HepG2 (cell line): ENCODE measurements around the gene F8. TPM values are rescaled to one million over a fixed set of nuclear protein-coding genes. Genes with fewer than 3 reads are reported as not detected.

Source experiments
- DBP ChIP-seq: sonication (generic); formaldehyde crosslinking; IDR thresholded peaks from 2 replicates; pipeline ENCODE4 v1.4.0; 2020; ENCODE audit warnings: missing genetic modification reagents; ENCODE audit errors: not compliant biosample characterization
- KDM5B ChIP-seq: sonication (generic); formaldehyde crosslinking; IDR thresholded peaks from 2 replicates; pipeline ENCODE4 v1.4.0; 2020; ENCODE audit warnings: missing genetic modification reagents, mild to moderate bottlenecking, borderline replicate concordance
- NRL ChIP-seq: sonication (generic); formaldehyde crosslinking; IDR thresholded peaks from 2 replicates; pipeline ENCODE4 v1.5.0; 2020; ENCODE audit warnings: missing genetic modification reagents, mild to moderate bottlenecking, moderate library complexity, borderline replicate concordance
- SAP130 ChIP-seq: IDR thresholded peaks from 2 replicates; pipeline ENCODE4 v1.6.1; 2016; ENCODE audit warnings: low read depth
- SP2 ChIP-seq: sonication (generic); formaldehyde crosslinking; IDR thresholded peaks from 2 replicates; pipeline ENCODE4 v1.5.1; 2020; ENCODE audit warnings: mild to moderate bottlenecking, missing genetic modification reagents
- THAP11 ChIP-seq: IDR thresholded peaks from 2 replicates; pipeline ENCODE4 v1.6.1; 2016; ENCODE audit warnings: missing biosample characterization, missing genetic modification reagents
- ZBTB2 ChIP-seq: sonication (generic); formaldehyde crosslinking; IDR thresholded peaks from 2 replicates; pipeline ENCODE4 v1.8.0; 2022; ENCODE audit warnings: low read depth, missing genetic modification reagents
- ZFX ChIP-seq: sonication (generic); formaldehyde crosslinking; IDR thresholded peaks from 2 replicates; pipeline ENCODE4 v1.4.0; 2020; ENCODE audit warnings: mild to moderate bottlenecking, low read depth, missing genetic modification reagents, moderate library complexity
- ZFY ChIP-seq: sonication (generic); formaldehyde crosslinking; IDR thresholded peaks from 2 replicates; pipeline ENCODE4 v1.4.0; 2020; ENCODE audit warnings: missing genetic modification reagents
- ZNF20 ChIP-seq: sonication (generic); formaldehyde crosslinking; IDR thresholded peaks from 2 replicates; pipeline ENCODE4 v1.4.0; 2020; ENCODE audit warnings: mild to moderate bottlenecking, moderate library complexity, missing genetic modification reagents
- ZNF274 ChIP-seq: sonication (generic); formaldehyde crosslinking; IDR thresholded peaks from 2 replicates; pipeline ENCODE4 v1.5.1; 2020; ENCODE audit warnings: mild to moderate bottlenecking, missing genetic modification reagents
- ZNF317 ChIP-seq: sonication (generic); formaldehyde crosslinking; IDR thresholded peaks from 2 replicates; pipeline ENCODE4 v1.5.0; 2020; ENCODE audit warnings: mild to moderate bottlenecking, missing genetic modification reagents
- ZNF550 ChIP-seq: sonication (generic); formaldehyde crosslinking; IDR thresholded peaks from 2 replicates; pipeline ENCODE4 v1.4.0; 2020; ENCODE audit warnings: mild to moderate bottlenecking, missing genetic modification reagents, borderline replicate concordance
- ZNF598 ChIP-seq: sonication (generic); formaldehyde crosslinking; IDR thresholded peaks from 2 replicates; pipeline ENCODE4 v1.5.1; 2020; ENCODE audit warnings: mild to moderate bottlenecking, missing genetic modification reagents, borderline replicate concordance
- ZNF687 ChIP-seq: sonication (generic); formaldehyde crosslinking; IDR thresholded peaks from 2 replicates; pipeline ENCODE4 v1.5.1; 2020; ENCODE audit warnings: mild to moderate bottlenecking, missing genetic modification reagents, moderate library complexity
- polyA plus RNA-seq, 8 experiments: library from polyadenylated mRNA; depleted of rRNA in 3 of 8; stranded (reverse) in 7 of 8; unstranded in 1 of 8; fragments of >200 nt; fragmentation: Illumina TruSeq in 4 of 8; extraction: Trizol in 4 of 8; gene quantifications; 2 replicates each; pipeline versions ENCODE4 v1.2.1 to v1.2.3, GENCODE V29; 2011 to 2016; ENCODE audit warnings: low read depth in 4 of 8, missing spikeins in 1 of 8, mixed read lengths in 1 of 8; ENCODE audit not compliant: insufficient read depth in 1 of 8
- total RNA-seq, 5 experiments: library from RNA; depleted of rRNA; stranded (reverse); fragments of >200 nt; fragmentation: Illumina TruSeq; extraction: Trizol; gene quantifications; 2 replicates each; pipeline ENCODE4 v1.2.3, GENCODE V29; 2016; ENCODE audit warnings: low read depth in 1 of 5
- TF ChIP-seq, protein P1 (sequence below), 2 experiments: sonication (generic) in 1 of 2; formaldehyde crosslinking in 1 of 2; IDR thresholded peaks; 2 replicates each; pipeline versions ENCODE4 v1.4.0 to v1.6.1; 2018 to 2020; ENCODE audit warnings: missing genetic modification reagents in 2 of 2, borderline replicate concordance in 1 of 2, low read depth in 1 of 2, mild to moderate bottlenecking in 1 of 2, missing biosample characterization in 1 of 2
- TF ChIP-seq, protein P2 (sequence below): sonication (generic); formaldehyde crosslinking; IDR thresholded peaks from 2 replicates; pipeline ENCODE4 v1.4.0; 2020; ENCODE audit warnings: mild to moderate bottlenecking, missing genetic modification reagents

Gene F8
- total and polyA plus RNA-seq, 2 of the 13 experiments (the other 11 are each of a cell fraction or from before 2014, with no cell fraction given): 0.29 to 0.61 TPM

- TF ChIP-seq, protein P1, sequence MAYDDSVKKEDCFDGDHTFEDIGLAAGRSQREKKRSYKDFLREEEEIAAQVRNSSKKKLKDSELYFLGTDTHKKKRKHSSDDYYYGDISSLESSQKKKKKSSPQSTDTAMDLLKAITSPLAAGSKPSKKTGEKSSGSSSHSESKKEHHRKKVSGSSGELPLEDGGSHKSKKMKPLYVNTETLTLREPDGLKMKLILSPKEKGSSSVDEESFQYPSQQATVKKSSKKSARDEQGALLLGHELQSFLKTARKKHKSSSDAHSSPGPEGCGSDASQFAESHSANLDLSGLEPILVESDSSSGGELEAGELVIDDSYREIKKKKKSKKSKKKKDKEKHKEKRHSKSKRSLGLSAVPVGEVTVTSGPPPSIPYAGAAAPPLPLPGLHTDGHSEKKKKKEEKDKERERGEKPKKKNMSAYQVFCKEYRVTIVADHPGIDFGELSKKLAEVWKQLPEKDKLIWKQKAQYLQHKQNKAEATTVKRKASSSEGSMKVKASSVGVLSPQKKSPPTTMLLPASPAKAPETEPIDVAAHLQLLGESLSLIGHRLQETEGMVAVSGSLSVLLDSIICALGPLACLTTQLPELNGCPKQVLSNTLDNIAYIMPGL (CRISPR knock-in tag; IDR thresholded peaks at IDR 0.05; ENCODE audit: borderline replicate concordance in 1 of 2, low read depth in 1 of 2): 0 out of 4 replicates have a peak, but pooled peaks of 1 of the 2 experiments have one; percentile 24
- TF ChIP-seq ZFY (peak; percentile 69; the same call in 1 of the 2 replicates), ZFX (CRISPR knock-in tag) (peak; percentile 79), ZNF20 (CRISPR knock-in tag) (no peak), KDM5B (CRISPR knock-in tag) (peak; percentile 19; the same call in 1 of the 2 replicates), THAP11 (CRISPR knock-in tag) (0 out of 2 replicates have a peak, but pooled peaks have one; percentile 18), ZNF687 (peak; percentile 83), SAP130 (CRISPR knock-in tag) (peak; percentile 57), ZBTB2 (CRISPR knock-in tag) (peak; percentile 40; the same call in 1 of the 2 replicates), DBP (no peak), SP2 (CRISPR knock-in tag) (peak; percentile 60), ZNF274 (CRISPR knock-in tag) (peak; percentile 58; the same call in 1 of the 2 replicates), ZNF550 (CRISPR knock-in tag) (no peak), ZNF598 (CRISPR knock-in tag) (0 out of 2 replicates have a peak, but pooled peaks have one; percentile 34), ZNF317 (CRISPR knock-in tag) (no peak), NRL (0 out of 2 replicates have a peak, but pooled peaks have one; percentile 35)
- TF ChIP-seq, protein P2, sequence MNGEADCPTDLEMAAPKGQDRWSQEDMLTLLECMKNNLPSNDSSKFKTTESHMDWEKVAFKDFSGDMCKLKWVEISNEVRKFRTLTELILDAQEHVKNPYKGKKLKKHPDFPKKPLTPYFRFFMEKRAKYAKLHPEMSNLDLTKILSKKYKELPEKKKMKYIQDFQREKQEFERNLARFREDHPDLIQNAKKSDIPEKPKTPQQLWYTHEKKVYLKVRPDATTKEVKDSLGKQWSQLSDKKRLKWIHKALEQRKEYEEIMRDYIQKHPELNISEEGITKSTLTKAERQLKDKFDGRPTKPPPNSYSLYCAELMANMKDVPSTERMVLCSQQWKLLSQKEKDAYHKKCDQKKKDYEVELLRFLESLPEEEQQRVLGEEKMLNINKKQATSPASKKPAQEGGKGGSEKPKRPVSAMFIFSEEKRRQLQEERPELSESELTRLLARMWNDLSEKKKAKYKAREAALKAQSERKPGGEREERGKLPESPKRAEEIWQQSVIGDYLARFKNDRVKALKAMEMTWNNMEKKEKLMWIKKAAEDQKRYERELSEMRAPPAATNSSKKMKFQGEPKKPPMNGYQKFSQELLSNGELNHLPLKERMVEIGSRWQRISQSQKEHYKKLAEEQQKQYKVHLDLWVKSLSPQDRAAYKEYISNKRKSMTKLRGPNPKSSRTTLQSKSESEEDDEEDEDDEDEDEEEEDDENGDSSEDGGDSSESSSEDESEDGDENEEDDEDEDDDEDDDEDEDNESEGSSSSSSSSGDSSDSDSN (CRISPR knock-in tag): peak; percentile 70; the same call in 1 of the 2 replicates
Measured at GRCh38 chrX:154804957-154805695, 217.4 kb downstream of the F8 start, which contains the start of gene MPP1 (continued).
